ENCODE data around the gene PFKFB3.

- TF ChIP-seq TSHZ2 (CRISPR knock-in tag; IDR thresholded peaks at IDR 0.05) (no peak), ISL1 (CRISPR knock-in tag; IDR thresholded peaks at IDR 0.05) (no peak), TOX (CRISPR knock-in tag; IDR thresholded peaks at IDR 0.05; ENCODE audit: borderline replicate concordance) (no peak), PATZ1 (CRISPR knock-in tag; IDR thresholded peaks at IDR 0.05; ENCODE audit: borderline replicate concordance) (no peak), RARB (CRISPR knock-in tag; IDR thresholded peaks at IDR 0.05) (no peak), ZFP30 (CRISPR knock-in tag; IDR thresholded peaks at IDR 0.05) (no peak), OSR1 (CRISPR knock-in tag; IDR thresholded peaks at IDR 0.05) (no peak), CREB5 (CRISPR knock-in tag; IDR thresholded peaks at IDR 0.05; ENCODE audit: low read depth) (no peak), ESRRG (CRISPR knock-in tag; IDR thresholded peaks at IDR 0.05) (no peak)
Measured at GRCh38 chr10:6197321-6197720, 5.4 kb upstream of the PFKFB3 start.

Measured in SK-N-SH treated with all-trans-retinoic acid at 6 μM for 48 hours (cell line).